ENCODE results near the gene GALNT9. TPM values are rescaled to one million over a fixed set of nuclear protein-coding genes. Genes with fewer than 3 reads are reported as not detected.

GALNT9 gene
- total RNA-seq, 1 experiment from 2014 or later, result 0.36 TPM

- no peaks in the 10 kb centered on the region for H3K36me3 ChIP-seq
- no peak for DNase-seq
- no peaks in the 10 kb centered on the region for H3K4me1 ChIP-seq
- H3K9me3 ChIP-seq (replicated peaks), result no peaks in the 10 kb centered on the region
- H3K27me3 ChIP-seq, result no peaks in the 10 kb centered on the region
- no peak overlapping the region for H3K27ac ChIP-seq
- no peak overlapping the region for H3K4me3 ChIP-seq
These were observed 36.8 kb downstream of the GALNT9 start for GRCh38 chr12:132292328-132293319.

GRCh38 chr12:132291402-132292175 lies 37.8 kb downstream of the GALNT9 start:
- no peaks in the 10 kb centered on the region for H3K36me3 ChIP-seq
- DNase-seq, result no peak
- H3K9me3 ChIP-seq (replicated peaks), result no peaks in the 10 kb centered on the region
- H3K4me3 ChIP-seq, result no peak overlapping the region
- H3K4me1 ChIP-seq, result no peaks in the 10 kb centered on the region
- no peak overlapping the region for H3K27ac ChIP-seq
- H3K27me3 ChIP-seq, result no peaks in the 10 kb centered on the region

DNA sequence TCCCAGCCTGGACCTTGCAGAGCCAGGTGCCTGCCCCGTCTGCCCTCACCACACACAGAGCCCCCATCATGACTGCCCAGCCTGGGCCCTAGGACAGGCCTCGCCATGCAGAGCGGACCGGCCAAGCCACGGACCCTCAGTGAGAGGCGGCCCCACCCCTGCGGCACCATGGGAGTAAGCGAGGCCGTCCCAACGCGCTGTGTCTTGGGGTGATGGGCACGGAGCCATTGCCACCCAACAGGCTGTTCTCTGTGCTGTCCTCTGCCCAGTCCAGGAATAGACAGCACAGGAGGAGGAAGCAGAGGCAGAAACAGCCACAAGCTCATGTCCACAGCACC lies 39.2 kb downstream of the GALNT9 start:
- no peak for DNase-seq
- no peaks in the 10 kb centered on the region for H3K9me3 ChIP-seq (replicated peaks)
- H3K27ac ChIP-seq, result no peak overlapping the region

GRCh38 chr12:132289356-132290202 lies 39.8 kb downstream of the GALNT9 start:
- Histone ChIP-seq H3K4me3 (no peak overlapping the region), H3K36me3 (no peaks in the 10 kb centered on the region), H3K4me1 (no peaks in the 10 kb centered on the region), H3K27ac (no peak overlapping the region), H3K9me3 (replicated peaks) (no peaks in the 10 kb centered on the region), H3K27me3 (no peaks in the 10 kb centered on the region)
- peak in 1 of 2 experiments; percentile 33 for DNase-seq

More for the DNA sequence above, 39.2 kb downstream of the GALNT9 start:
- H3K4me1 ChIP-seq, result no peaks in the 10 kb centered on the region
- no peak overlapping the region for H3K4me3 ChIP-seq
- H3K36me3 ChIP-seq, result no peaks in the 10 kb centered on the region
- H3K27me3 ChIP-seq, result no peaks in the 10 kb centered on the region

GRCh38 chr12:132288516-132289215 lies 40.7 kb downstream of the GALNT9 start:
- H3K4me1 ChIP-seq, result no peaks in the 10 kb centered on the region
- no peaks in the 10 kb centered on the region for H3K27me3 ChIP-seq
- DNase-seq, result no peak
- H3K4me3 ChIP-seq, result no peak overlapping the region
- H3K36me3 ChIP-seq, result no peaks in the 10 kb centered on the region
- no peaks in the 10 kb centered on the region for H3K9me3 ChIP-seq (replicated peaks)
- no peak overlapping the region for H3K27ac ChIP-seq

DNA sequence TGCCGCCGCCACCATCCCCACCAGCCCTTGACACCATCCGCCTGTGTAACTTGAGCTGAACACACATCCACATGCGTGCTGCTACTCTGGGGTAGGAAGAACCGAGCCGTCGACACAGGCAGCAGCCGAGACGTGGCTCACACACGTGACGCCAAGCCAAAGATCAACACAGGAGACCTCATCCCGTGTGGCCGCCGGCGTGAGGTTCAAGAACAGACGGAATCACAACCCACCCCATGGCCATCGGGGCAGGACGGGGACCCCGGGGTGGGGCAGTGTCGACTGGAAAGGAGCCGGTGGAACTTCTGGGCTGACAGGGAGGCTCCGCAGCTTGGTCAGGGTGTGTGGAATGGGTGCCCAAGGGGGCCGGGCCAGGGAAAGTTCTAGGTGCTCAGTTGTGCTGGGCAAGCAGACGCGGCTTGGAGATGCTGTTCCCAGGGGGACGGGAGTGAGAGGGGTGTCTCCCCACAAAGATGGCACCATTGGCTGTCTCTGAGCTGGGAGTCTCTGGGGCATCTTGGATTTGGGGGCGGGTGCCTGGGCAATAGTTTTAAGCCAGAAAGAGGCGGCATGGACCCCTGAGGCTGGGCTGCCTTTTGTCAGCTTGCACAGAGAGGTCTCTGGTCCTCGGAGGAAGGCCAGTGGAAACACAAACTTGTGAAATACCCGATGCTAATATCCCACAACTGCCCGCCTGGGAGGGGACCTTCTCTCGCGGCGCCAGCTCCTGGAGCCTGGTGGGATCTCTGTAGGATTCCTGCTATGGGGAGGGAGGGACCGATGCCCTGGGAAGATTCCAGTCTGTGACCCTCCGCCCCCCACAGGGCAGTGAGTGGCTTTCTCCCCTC lies 41.8 kb downstream of the GALNT9 start:
- DNase-seq, result no peak
- H3K27me3 ChIP-seq, result no peaks in the 10 kb centered on the region
- no peak overlapping the region for H3K4me3 ChIP-seq
- H3K4me1 ChIP-seq, result no peaks in the 10 kb centered on the region
- H3K9me3 ChIP-seq (replicated peaks), result no peaks in the 10 kb centered on the region
- no peak overlapping the region for H3K27ac ChIP-seq
- H3K36me3 ChIP-seq, result no peaks in the 10 kb centered on the region

- Histone ChIP-seq H3K36me3 (no peaks in the 10 kb centered on the region), H3K9me3 (replicated peaks) (no peaks in the 10 kb centered on the region), H3K4me1 (no peaks in the 10 kb centered on the region), H3K4me3 (no peak overlapping the region), H3K27me3 (no peaks in the 10 kb centered on the region), H3K27ac (no peak overlapping the region)
- no peak for DNase-seq
These were observed 42.5 kb downstream of the GALNT9 start for GRCh38 chr12:132286912-132287311.

DNA sequence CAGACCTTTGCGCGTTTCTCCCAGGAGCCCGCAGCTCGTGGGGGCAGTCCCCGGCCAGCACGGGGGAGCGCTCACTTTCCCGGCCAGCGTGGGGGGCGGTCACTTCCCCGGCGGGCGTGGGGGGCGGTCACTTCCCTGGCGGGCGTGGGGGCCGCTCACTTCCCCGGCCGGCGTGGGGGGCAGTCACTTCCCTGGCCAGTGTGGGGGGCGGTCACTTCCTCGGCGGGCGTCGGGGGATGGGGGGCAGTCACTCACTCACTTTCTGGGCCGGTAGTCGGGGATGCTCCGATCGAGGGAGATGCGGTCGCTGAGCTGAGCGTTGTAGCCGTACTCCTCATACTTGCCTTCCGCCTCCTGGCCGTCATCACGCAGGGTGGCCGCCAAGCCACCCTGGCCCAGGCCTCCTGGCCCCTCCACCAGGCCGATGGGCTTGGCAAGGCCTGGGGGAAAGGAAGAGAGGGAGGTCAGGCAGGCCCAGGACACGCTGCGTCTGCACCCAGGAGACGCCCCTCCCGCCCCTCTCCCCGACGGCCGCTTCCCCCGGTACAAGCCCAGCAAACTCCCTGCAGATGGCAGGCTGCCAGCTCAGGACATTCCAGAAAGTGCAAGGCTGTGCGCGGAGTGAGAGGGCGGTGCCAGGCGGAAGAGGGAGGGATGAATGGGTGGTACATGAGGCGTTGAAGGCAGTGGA lies 43.3 kb downstream of the GALNT9 start:
- Histone ChIP-seq H3K4me1 (no peaks in the 10 kb centered on the region), H3K27me3 (no peaks in the 10 kb centered on the region), H3K9me3 (replicated peaks) (no peaks in the 10 kb centered on the region), H3K27ac (no peak overlapping the region), H3K36me3 (no peaks in the 10 kb centered on the region), H3K4me3 (no peak overlapping the region)
- DNase-seq, result peak; percentile 35 to 41

GRCh38 chr12:132284827-132285741 lies 44.3 kb downstream of the GALNT9 start:
- no peaks in the 10 kb centered on the region for H3K9me3 ChIP-seq (replicated peaks)
- no peaks in the 10 kb centered on the region for H3K27me3 ChIP-seq
- H3K4me3 ChIP-seq, result no peak overlapping the region
- DNase-seq, result no peak
- no peaks in the 10 kb centered on the region for H3K36me3 ChIP-seq
- no peaks in the 10 kb centered on the region for H3K4me1 ChIP-seq
- H3K27ac ChIP-seq, result no peak overlapping the region

- H3K27me3 ChIP-seq, result no peaks in the 10 kb centered on the region
- H3K36me3 ChIP-seq, result no peaks in the 10 kb centered on the region
- no peak for DNase-seq
- no peaks in the 10 kb centered on the region for H3K4me1 ChIP-seq
- H3K9me3 ChIP-seq (replicated peaks), result no peaks in the 10 kb centered on the region
- no peak overlapping the region for H3K27ac ChIP-seq
- no peak overlapping the region for H3K4me3 ChIP-seq
These were observed 45.1 kb downstream of the GALNT9 start for GRCh38 chr12:132284071-132284826.

DNA sequence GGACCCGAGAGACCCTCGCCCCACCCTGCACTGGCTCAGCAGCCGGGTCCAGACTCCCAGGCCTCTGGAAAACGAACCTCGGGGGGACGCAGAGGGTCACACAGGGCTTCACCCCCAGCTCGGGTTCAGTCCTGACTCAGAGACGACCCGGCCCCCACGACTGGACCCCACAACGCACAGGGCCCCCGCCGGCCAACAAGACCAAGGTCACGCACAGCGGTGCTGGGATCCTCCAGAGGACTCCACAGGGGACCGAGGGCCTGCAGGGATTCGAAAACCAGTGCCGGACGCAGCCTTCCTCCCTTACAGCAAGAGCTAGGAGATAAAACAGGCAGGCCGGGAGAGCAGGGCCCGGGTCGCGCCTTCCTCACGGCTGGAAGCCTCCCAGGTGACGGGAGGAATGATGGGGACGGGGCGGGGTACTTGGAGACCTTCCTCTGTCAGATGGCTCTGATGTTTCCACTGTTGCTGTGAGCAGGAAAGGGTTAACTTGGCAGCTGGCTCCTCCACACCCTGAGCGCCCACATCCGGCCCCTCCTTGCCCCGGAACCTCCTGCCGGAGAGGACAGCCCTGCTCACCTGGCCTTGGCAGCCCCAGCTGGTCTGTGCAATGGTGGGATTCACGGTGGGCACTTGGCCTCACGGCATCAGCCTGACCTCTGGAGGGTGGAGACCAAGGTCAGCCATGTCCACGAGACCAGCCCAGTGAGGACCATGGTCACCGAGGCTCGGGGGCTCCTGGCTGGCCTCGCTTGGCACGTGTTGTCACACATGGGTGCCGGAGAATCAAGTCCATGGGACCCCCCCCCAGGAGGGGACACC lies 46.2 kb downstream of the GALNT9 start:
- peak; percentile 22 to 34 for DNase-seq
- Histone ChIP-seq H3K27me3 (no peaks in the 10 kb centered on the region), H3K27ac (no peak overlapping the region), H3K4me3 (no peak overlapping the region), H3K36me3 (no peaks in the 10 kb centered on the region), H3K9me3 (replicated peaks) (no peaks in the 10 kb centered on the region), H3K4me1 (no peaks in the 10 kb centered on the region)
